DOHH2 (cell line): Measurements from ENCODE around the gene HERC5.

Experiments
- EZH2phosphoT487 ChIP-seq: fragments of 200-600 bp; sonication (generic); IDR thresholded peaks from 2 replicates; pipeline ENCODE4 v1.6.1; 2017; ENCODE audit warnings: borderline replicate concordance, mild to moderate bottlenecking, antibody characterized with exemption, low read length, moderate library complexity, mixed read lengths
- TF ChIP-seq, protein P1 (sequence below): fragments of 200-600 bp; sonication (generic); IDR thresholded peaks from one replicate; pipeline ENCODE4 v1.5.1; 2014; ENCODE audit warnings: antibody characterized with exemption, mild to moderate bottlenecking, low read depth, low read length; ENCODE audit not compliant: poor library complexity, severe bottlenecking

DNA sequence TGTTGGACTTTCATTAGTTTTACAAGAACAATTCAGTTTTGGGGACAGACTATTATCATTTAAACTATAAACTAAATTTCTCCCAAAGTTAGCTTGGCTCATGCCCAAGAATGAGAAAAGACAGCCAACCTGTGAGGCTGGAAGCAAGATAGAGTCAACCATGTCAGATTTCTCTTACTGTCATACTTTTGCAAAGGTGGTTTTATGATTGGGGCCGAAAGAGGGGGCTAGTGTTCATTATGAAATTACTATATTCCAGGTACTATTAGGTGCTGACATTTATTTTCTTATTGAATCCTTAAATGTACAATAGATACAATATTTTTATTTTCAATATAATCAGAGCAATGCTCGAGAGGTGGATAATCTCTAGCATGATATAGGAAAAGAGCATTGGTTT, 47.7 kb upstream of the HERC5 start:
- TF ChIP-seq, protein P1, sequence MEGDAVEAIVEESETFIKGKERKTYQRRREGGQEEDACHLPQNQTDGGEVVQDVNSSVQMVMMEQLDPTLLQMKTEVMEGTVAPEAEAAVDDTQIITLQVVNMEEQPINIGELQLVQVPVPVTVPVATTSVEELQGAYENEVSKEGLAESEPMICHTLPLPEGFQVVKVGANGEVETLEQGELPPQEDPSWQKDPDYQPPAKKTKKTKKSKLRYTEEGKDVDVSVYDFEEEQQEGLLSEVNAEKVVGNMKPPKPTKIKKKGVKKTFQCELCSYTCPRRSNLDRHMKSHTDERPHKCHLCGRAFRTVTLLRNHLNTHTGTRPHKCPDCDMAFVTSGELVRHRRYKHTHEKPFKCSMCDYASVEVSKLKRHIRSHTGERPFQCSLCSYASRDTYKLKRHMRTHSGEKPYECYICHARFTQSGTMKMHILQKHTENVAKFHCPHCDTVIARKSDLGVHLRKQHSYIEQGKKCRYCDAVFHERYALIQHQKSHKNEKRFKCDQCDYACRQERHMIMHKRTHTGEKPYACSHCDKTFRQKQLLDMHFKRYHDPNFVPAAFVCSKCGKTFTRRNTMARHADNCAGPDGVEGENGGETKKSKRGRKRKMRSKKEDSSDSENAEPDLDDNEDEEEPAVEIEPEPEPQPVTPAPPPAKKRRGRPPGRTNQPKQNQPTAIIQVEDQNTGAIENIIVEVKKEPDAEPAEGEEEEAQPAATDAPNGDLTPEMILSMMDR = no peak
- no peak for TF ChIP-seq EZH2phosphoT487
